Gastrocnemius medialis (tissue), 4 donors: ENCODE measurements around the gene KIF4B. TPM values are rescaled to one million over a fixed set of nuclear protein-coding genes. Genes with fewer than 3 reads are reported as not detected.

Source experiments
- ATAC-seq, 2 donors: fragments of 150-250 bp; one replicate each; pipeline ENCODE4 v1.9.1; 2016
- DNase-seq, 2 donors: peaks; one replicate each; pipeline ENCODE4 v3.0.0-alpha.2; 2019
- H3K27ac ChIP-seq, 4 donors: fragments of 200-600 bp; sonication (generic); 1 replicate in 1 of 4; 2 replicates in 3 of 4; pipeline ENCODE4 v1.5.1; 2016 to 2018; ENCODE audit warnings: mild to moderate bottlenecking in 2 of 4, moderate library complexity in 1 of 4
- H3K27me3 ChIP-seq, 3 donors: fragments of 200-600 bp; sonication (generic) in 2 of 3; 1 replicate in 1 of 3; 2 replicates in 2 of 3; pipeline versions ENCODE4 v1.5.1 to v1.6.0; 2016 to 2019; ENCODE audit warnings: mild to moderate bottlenecking in 1 of 3, moderate library complexity in 1 of 3
- H3K36me3 ChIP-seq, 2 donors: fragments of 200-600 bp; sonication (generic) in 1 of 2; one replicate each; pipeline ENCODE4 v1.5.1; 2017 to 2018
- H3K4me1 ChIP-seq, 2 donors: fragments of 200-600 bp; sonication (generic) in 1 of 2; one replicate each; pipeline ENCODE4 v1.5.1; 2016 to 2017; ENCODE audit warnings: mild to moderate bottlenecking in 2 of 2
- H3K4me3 ChIP-seq, 4 donors: fragments of 200-600 bp; sonication (generic) in 3 of 4; 1 replicate in 1 of 4; 2 replicates in 3 of 4; pipeline ENCODE4 v1.5.1; 2016 to 2019; ENCODE audit warnings: mild to moderate bottlenecking in 2 of 4
- H3K9me3 ChIP-seq, 3 donors: fragments of 200-600 bp; sonication (generic) in 2 of 3; 1 replicate in 1 of 3; 2 replicates in 2 of 3; pipeline ENCODE4 v1.5.1; 2016 to 2019
- CTCF ChIP-seq, 5 experiments: fragments of 450-650 bp in 3 of 5; fragments of 200-600 bp in 2 of 5; sonication (generic) in 2 of 5; IDR thresholded peaks in 4 of 5; conservative IDR thresholded peaks in 1 of 5; 1 replicate in 4 of 5; 2 replicates in 1 of 5; pipeline ENCODE4 v1.5.1; 2016 to 2019; ENCODE audit warnings: antibody characterized with exemption in 5 of 5, mild to moderate bottlenecking in 3 of 5, moderate library complexity in 3 of 5
- POLR2A ChIP-seq, 2 donors: fragments of 450-650 bp; IDR thresholded peaks; one replicate each; pipeline ENCODE4 v1.6.1; 2017; ENCODE audit warnings: antibody characterized with exemption in 2 of 2, mild to moderate bottlenecking in 2 of 2, moderate library complexity in 2 of 2
- in situ Hi-C, 4 donors: fragments of 200-750 bp; cut with MboI; loops; one replicate each; pipeline versions ENCODE4 v1.15.0 to v1.8.0; 2017; ENCODE audit warnings: low sequenced_read_pairs in 4 of 4
- intact Hi-C: fragments of 100-400 bp; cut with DNase I; formaldehyde crosslinking; loops from one replicate; pipeline ENCODE4 v1.15.1; 2023; ENCODE audit warnings: low total_unique reads
- total RNA-seq, 4 donors: library from RNA; depleted of rRNA; stranded (reverse); fragments of >200 nt; gene quantifications; one replicate each; pipeline versions ENCODE4 v1.1.0 to v1.2.3, GENCODE V29; 2016

The KIF4B gene
- total RNA-seq, result under 1 TPM in 2 of 4 donors, not detected in 2; 0.10 to 0.16 TPM

- DNase-seq, result no peak
- no peak within 1 kb of the TSS for H3K4me3 ChIP-seq
- H3K27me3 ChIP-seq, result no peaks in the 10 kb centered on the region
- H3K27ac ChIP-seq, result no peak within 1 kb of the TSS
- no peak for TF ChIP-seq POLR2A (IDR thresholded peaks at IDR 0.05)
- TF ChIP-seq CTCF (IDR thresholded peaks at IDR 0.05 in 4 of 5, conservative IDR thresholded peaks at IDR 0.05 in 1 of 5), result no peak
- H3K9me3 ChIP-seq, result no peaks in the 10 kb centered on the region
- H3K36me3 ChIP-seq, result no peaks in the 10 kb centered on the region
- ATAC-seq, result no peak
- H3K4me1 ChIP-seq, result no peaks in the 10 kb centered on the region
- intact Hi-C loops, result no loop called here
- in situ Hi-C loops, result no loop called here
Observed at GRCh38 chr5:155013526-155013925, at the start of gene KIF4B. KIF4B (plus strand) TSS chr5:155013755; CDS start chr5:155013860, 105 bp downstream.

- DNase-seq (no peak), ATAC-seq (peak in 1 of 2 donors; percentile 56)
- Histone ChIP-seq H3K27ac (peak overlapping the region; percentile 27 to 66 (median 50)), H3K27me3 (no peaks in the 10 kb centered on the region), H3K4me1 (no peaks in the 10 kb centered on the region), H3K4me3 (no peak overlapping the region), H3K36me3 (peaks cover 0 to 43% of the 10 kb centered on the region in 2 donors), H3K9me3 (no peaks in the 10 kb centered on the region)
- TF ChIP-seq CTCF (IDR thresholded peaks at IDR 0.05 in 4 of 5, conservative IDR thresholded peaks at IDR 0.05 in 1 of 5) (no peak), POLR2A (IDR thresholded peaks at IDR 0.05) (no peak)
- intact Hi-C loops (no loop called here), in situ Hi-C loops (no loop called here)
Observed at GRCh38 chr5:154966081-154966841, 47.3 kb upstream of the KIF4B start.

GRCh38 chr5:154966874-154967273 is 46.7 kb upstream of the KIF4B start:
- ATAC-seq, result no peak
- TF ChIP-seq CTCF (IDR thresholded peaks at IDR 0.05 in 4 of 5, conservative IDR thresholded peaks at IDR 0.05 in 1 of 5), result no peak
- no peak for TF ChIP-seq POLR2A (IDR thresholded peaks at IDR 0.05)
- in situ Hi-C loops, result no loop called here

GRCh38 chr5:154967421-154968024 is 46.0 kb upstream of the KIF4B start:
- no peak overlapping the region for H3K4me3 ChIP-seq
- peaks cover 0 to 32% of the 10 kb centered on the region in 2 donors for H3K36me3 ChIP-seq
- H3K4me1 ChIP-seq, result no peaks in the 10 kb centered on the region
- intact Hi-C loops (no loop called here), in situ Hi-C loops (no loop called here)
- ATAC-seq, result no peak
- H3K9me3 ChIP-seq, result no peaks in the 10 kb centered on the region
- peak in 1 of 5 experiments; percentile 37 for TF ChIP-seq CTCF (IDR thresholded peaks at IDR 0.05 in 4 of 5, conservative IDR thresholded peaks at IDR 0.05 in 1 of 5)
- TF ChIP-seq POLR2A (IDR thresholded peaks at IDR 0.05), result no peak
- no peak for DNase-seq
- H3K27me3 ChIP-seq, result no peaks in the 10 kb centered on the region
- no peak overlapping the region for H3K27ac ChIP-seq

More at GRCh38 chr5:154966874-154967273, 46.7 kb upstream of the KIF4B start:
- peak overlapping the region in 3 of 4 donors; percentile 41 to 66 (median 60) for H3K27ac ChIP-seq
- no peaks in the 10 kb centered on the region for H3K27me3 ChIP-seq
- intact Hi-C loops, result no loop called here
- H3K4me3 ChIP-seq, result no peak overlapping the region
- H3K4me1 ChIP-seq, result no peaks in the 10 kb centered on the region
- no peak for DNase-seq
- H3K36me3 ChIP-seq, result peaks cover 0 to 37% of the 10 kb centered on the region in 2 donors
- H3K9me3 ChIP-seq, result no peaks in the 10 kb centered on the region
